Iris pigment epithelial cell (primary cell): ENCODE measurements around the gene KRTAP8-1.

Source experiments
- DNase-seq: peaks from one replicate; pipeline ENCODE4 v3.0.0-alpha.2; 2011; ENCODE audit warnings: low read depth

The KRTAP8-1 gene, protein sequence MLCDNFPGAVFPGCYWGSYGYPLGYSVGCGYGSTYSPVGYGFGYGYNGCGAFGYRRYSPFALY

DNA sequence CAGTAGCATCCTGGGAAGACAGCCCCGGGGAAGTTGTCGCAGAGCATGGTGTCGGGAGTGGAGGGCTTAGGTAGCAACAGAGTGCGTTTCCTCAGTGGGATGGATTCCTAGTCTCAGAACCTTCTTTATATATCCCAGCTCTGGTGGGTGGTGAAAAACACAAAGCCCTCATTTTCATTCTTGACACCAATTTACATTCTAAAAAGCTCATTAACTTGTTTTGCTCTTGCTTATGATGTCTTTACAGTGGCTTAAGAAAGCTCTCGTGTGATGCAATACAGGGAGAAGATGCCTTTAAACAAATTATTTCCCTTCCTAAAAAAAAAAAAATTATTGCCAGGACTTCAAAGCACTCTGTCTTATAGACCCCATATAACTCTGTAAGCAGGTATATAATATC is at the start of gene KRTAP8-1:
TSS of gene KRTAP8-1 (minus strand) at position 101 of the 400 bp plus-strand sequence. CDS start at position 47, 54 bp downstream.
- DNase-seq: no peak

DNA sequence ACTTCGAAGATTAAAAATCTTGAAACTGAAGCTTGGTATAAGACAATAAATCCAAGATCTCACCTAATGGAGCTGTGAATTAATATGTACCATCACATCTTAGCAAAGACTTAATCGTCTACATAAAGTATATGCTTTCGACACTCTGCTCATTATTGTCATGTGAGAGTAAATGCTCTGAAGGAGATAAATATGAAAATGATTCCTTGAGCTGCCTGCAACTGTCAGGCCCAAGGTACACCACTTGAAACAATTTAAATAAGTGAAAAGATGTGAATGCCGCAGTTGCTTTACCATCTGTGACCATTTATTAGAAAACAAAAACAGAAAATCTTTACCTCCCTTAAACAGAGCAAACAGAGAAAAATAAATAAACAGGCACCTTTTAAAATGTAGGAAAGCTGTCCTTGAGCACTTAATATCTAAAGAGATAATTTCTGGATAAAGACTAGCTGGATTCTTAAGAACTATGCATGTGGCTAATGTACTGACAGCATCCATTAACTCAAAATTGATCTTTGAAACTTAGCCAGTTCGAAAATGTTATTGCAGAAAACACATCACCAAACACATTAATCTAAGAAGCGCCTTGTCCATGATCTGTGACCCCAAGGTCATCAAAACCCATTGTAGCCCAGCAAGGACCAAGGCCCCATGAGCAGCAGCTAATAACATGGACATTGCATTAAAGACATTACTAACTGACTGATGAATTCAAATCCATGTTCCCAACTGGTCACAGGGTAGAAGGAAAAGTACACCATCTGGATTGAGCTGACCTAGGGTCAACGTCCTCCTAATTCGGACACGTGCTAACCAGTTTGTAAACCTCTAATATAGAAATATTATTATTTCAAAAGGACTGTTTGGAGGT is 34.8 kb upstream of the KRTAP8-1 start:
- no peak for DNase-seq

DNA sequence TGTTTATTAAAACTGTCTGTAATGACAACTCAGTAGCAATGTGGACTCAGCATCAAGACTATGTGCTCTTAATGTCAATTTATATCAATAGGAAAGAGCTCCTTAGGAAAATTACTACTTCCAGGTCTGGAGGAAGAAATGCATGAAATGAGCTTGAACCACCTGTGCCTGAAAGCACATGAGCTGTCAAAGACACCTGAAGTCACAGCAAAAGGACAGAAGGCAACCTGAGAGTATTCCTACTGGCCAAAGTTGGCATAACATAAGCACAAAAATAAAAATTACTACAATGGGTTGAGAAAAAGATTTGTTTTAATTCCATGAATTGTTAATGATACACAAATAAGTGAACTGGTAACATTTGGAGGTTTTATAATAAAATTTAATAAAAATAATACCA is 29.9 kb upstream of the KRTAP8-1 start:
- DNase-seq: no peak

DNA sequence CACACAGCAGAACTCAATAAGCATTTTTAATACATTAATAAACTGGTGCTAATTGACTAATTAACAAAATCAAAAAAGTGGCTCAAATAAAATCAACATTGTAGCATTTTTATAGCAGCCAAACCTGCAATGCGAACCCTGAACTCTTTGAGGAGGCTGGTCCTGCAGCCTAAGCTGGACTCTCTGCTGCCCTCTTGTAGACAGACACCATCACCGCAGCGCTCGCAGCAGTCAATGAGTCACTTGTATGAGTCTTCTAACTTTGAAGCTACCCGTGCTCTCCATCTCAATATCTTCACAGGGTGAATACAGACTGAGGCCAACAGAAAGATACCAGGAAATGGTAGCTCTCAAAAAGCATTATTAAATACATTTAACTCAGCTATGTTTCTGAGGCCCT is 26.2 kb upstream of the KRTAP8-1 start:
- peak; percentile 48 for DNase-seq

DNA sequence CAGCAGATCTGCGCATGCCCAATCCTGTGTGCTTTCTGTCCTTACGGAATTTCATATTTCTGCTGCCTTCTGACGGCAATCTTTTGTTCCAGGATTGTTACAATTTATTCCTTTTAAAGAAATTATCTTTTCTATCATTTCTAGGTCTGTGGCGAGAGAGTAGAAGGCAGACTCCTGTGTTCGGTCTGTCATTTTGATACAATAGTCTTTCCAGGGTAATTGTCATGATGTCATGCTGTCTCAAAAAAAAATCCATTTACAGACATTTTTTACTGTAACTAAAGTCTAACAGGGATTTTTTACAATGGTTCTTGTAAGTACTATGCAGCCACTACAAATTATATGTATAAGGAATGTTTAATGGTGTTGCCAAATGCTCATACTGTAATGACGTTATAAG is 25.5 kb upstream of the KRTAP8-1 start:
- no peak for DNase-seq

DNA sequence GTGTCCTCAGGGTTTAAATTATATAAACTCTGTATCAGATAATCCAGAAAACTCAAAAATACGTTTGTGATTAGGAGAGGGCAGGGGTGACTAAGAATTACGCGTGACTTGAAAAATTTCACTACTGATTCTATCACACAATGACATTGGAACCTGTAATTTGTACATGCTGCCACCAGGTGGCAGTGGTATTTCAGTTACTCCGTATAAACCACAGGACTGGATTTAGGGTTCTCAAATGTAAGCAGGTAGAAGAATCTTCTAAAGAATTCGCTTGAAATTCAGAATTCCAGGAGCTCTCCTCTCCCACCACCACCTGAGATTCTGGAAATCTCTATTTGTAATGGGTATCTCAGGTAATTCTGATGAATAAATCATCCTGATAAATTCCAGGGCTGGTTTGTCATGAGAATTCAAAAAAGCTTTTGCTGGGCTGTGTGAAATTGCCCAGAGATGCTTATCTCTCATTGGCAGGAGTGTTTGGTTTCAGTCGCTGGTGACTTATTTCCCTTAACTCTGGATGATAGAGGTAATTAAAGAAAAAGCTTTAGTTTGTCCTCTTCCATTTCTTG is 18.2 kb upstream of the KRTAP8-1 start:
- peak; percentile 11 for DNase-seq

DNA sequence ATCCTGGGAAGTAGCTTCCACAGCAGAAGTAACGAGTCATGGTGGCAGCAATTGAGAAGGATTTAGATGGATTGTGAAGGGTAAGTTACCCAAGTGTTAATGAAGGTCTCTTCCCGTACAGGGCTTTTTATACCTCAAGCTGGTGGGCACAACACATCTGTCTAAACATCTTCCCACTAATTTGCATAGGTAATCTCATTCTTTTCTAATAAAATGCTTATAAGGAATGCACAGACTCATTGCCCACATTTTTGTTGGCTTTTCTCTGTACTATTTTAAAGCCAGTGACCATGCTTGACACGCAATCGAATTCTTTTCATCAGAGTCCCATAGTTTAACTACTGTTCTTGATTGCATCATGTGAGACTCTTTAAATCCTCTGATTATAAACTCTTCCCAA is 16.6 kb upstream of the KRTAP8-1 start, which contains the start of gene KRTAP7-1:
TSS of gene KRTAP7-1 (minus strand) at position 101 of the 400 bp plus-strand sequence. CDS start at position 40, 61 bp downstream.
- no peak for DNase-seq

DNA sequence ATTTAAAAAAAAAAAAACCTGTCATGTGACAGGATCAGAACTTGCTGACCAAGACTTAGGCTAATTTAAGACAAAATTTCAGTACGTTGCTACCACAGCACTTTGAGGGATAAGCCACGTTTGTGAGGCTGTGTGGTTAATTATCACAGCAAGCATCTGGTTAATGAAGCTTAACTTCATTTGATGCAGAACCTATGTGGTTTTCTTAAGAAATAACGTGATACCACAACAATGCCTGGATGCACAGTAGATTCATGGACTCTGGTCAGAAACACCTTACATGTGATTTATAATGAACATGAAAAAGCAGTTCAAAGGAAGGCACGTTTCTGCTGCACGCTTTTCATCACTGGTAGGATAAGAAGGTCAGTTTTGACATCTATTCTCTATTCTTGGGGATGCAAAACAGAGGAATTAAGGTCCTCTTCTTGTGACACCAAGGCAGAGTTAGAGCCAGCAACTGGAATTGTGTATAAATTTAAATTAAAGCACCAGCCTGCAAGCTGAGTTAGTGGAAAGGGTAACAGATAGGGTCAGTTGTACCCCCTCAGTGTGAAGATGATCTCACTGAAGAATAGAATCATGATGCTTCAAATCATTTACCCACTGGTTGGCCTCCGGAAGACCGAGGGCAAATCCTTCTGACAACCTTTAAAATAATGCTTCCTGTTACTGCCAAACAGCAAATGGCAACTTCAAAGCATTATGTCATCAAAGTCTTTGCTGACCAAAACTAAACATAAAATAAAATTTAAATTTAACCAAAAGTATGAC is 6.0 kb upstream of the KRTAP8-1 start:
- DNase-seq: no peak

DNA sequence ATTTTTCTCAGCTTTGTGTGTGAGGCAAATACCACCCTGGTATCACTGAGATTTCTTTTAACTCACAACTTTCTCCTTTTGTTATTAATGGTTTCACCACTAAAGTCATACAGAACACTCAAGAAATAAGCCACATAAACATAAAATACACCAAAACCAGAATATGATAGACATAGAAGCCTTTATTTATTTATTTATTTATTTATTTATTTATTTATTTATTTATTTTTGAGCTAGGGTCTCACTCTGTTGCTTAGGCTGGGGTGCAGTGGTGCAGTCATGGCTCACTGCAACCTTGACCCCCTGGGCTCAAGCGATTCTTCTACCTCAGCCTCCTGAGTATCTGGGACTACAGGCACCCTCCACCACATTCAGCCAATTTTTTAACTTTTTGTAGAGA is 12.5 kb downstream of the KRTAP8-1 start:
- DNase-seq: no peak

DNA sequence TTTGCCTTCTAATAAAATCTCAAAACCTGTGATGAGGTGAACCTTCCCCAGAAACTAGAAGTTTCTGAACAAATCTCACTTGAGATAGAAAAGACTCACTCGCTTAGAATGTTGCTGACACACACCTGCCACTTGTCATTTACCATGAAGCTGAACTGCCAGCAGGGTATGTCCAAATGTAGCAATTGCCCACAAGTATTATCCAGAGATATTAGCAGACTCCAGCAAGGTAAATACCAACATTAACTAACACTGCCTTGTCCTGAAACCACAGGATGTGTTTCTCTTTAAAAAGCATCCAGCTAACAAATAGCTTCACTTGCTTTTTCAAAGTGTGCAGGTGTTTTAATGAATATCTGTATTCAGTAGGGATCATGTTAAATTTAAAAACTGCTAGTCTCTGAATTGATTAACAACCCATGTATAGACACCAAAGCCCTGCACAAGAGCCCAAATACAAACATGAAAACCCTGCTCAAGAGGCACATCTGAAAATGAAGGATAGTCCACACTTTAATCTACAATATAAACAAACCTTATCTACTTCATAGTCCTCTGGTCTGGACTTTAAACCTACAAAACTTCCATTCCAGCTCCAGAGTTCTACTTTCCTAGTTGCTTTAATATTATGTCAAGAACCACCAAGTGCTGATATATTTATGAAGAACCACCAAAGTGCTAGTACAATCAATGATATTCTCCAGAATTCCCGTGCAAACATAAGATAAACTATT is 19.3 kb downstream of the KRTAP8-1 start:
- no peak for DNase-seq

DNA sequence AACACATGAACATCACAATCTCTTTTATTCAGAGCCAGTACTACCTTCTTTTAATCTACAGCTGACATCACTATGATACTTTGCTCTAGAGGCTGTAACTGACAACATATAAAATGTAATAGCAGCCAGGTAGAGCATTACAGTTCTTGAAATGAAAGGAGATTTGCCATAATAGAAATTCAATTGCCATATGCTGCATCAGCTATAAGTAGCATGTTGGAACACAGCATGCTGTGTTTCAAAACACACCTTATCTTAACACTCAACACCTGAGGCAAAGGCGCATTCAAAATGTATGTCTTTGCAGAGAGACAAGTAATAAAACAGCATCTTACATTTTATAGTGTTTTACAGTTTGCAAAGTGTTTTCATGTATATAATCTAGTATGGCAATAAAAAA is 33.8 kb downstream of the KRTAP8-1 start:
- no peak for DNase-seq

DNA sequence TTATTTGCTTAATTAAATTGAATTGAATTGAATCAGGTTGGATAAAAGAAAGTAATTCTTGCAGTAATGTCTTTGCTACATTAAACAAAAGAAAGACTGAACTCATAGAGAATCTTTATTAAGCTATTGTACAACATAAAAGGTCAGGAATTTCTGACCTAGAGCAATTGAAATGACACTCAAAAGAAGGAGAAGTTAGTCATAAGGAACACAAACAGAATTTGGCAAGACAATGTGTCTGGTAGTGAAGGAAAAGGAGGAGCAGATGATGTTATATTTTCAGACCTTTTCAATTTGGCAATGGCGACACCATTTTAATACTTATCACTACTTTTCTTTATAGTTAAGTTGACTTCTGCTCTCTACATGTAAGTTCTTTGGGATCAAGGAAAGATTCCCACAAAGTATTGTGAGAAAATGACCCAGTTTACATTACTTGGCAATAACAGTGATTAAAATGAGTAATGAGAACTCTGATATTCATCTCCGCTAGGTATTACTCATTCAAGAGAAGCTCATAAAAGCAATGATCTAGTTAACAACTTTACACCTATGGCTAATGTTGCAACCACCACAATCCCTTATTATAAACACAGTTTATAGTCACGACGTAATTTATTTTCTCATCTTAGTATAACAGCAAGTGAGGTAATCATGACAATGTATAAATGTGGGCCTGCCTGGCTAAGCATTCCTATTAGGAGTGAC is 43.2 kb downstream of the KRTAP8-1 start:
- DNase-seq: no peak
